NCI-H1417 (cell line): ENCODE data around the gene CELF4.
"Not testable (repeated sequence)": the region's sequence is repeated elsewhere in the genome, so short reads cannot be mapped to it uniquely, and the experiment has no call there.

ENCODE experiments used
- DNase-seq, 3 experiments: peaks; one replicate each; lab custom pipeline; 2025; lab: John Stamatoyannopoulos, UW

The CELF4 gene

DNA sequence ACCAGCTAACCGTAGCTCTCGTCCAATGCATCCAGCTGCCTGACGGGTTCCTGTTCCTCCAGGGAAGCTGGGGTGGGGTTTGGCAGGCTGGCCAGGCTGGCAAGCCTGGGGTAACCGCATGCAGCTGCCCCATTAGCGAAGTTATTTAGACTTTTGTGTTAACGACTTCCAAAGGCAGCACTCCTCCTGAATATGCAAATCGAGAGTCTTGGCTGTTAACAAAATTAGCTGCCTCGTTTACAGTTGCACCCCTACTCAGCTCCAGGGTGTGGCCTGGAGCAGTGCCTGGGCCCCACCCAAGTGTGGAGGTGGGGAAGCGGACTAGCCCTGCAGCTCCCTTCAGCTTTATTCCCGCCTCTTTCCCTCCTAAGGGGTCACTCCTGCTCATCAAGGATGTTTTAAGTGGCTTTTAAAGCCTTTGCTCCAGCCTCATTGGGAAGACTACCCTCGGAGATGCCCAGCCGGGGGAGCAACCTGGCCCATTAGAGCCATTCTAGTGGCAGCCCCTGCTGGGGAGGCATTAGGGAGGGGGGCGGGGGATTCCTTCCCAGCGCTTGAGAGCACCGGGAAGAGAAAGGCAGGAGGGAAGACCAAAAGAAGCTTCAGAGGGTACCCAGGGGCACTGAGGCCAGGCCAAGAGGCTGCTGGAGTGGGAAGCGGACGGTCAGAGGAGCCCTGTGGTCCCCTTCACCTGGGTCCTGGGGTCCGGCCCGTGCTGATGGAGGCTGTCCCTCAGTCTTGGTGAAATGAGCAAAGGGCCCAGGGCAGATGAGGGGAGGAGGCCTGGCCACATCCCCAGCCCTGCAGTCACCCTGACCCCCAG lies 204.1 kb downstream of the CELF4 start:
- DNase-seq: peak; percentile 68 to 90 (median 85)

DNA sequence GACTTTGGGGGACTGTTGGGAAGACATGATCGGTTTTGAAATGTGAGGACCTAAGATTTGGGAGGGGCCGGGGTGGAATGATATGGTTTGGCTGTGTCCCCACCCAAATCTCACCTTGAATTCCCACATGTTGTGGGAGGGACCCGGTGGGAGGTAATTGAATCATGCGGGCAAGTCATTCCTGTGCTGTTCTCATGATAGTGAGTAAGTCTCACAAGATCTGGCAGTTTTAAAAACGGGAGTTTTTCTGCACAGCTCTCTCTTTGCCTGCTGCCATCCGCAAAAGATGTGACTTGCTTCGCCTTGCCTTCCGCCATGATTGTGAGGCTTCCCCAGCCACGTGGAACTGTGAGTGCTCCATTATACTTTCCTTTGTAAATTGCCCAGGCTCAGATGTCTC lies 207.5 kb downstream of the CELF4 start:
- DNase-seq: not testable (repeated sequence)

DNA sequence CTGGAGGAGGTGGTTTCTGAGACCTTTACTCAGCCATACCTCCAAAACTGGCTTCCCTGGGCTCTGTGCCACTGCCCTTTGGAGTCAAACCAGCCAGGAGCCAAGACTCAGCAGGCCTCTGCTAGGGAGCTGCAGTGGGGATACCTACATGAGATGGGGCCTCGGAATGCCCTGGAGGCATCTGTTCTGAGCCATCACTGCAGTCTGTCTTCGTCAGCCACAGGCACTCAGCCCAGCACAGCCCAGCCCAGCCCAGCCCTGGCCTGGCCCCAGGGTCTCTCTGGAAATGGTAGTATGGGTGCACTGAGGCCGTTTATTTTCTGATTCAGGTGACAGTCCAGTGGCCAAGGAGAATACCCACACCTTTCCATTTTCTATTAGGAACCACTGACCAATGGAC lies 209.8 kb downstream of the CELF4 start:
- no peak for DNase-seq

DNA sequence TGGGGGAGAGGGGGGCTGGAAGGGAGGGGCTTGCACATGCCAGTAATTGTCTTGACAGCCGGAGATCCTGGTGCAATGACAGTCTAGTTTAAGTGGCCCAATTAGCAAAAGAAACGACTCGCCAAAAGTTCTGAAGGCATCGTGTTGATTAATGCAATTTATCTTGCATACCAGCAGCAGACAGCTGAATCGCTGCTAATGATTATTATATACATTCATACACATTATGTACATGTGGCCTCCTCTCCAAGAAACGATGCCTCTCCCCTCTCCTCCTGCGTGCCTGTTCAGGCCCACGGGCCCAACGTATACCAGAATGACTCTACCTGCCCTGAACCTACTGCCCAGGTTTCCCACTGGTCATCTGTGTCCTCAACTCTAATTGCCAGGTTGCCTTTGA lies 214.5 kb downstream of the CELF4 start:
- peak in 1 of 3 experiments; percentile 31 for DNase-seq

DNA sequence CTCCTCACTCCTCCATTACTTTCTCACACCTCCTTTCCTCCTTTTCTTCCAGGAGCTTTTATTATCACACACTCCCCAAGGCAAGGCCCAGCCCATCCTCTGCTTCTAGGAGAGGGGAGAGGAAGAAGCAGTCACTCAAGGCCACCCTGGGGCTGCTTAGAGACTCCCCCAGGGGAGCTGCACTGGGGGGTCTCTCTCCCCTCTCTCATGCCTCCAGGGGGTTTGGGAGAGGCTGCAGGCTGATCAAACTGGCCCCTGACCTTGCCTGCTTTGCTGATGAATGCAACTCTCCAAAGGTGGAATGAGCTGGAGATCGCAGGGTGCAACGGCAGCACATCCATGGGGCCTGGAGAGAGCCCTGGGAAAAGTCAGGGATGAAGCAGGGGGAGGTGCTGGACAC lies 216.9 kb downstream of the CELF4 start:
- DNase-seq: no peak

DNA sequence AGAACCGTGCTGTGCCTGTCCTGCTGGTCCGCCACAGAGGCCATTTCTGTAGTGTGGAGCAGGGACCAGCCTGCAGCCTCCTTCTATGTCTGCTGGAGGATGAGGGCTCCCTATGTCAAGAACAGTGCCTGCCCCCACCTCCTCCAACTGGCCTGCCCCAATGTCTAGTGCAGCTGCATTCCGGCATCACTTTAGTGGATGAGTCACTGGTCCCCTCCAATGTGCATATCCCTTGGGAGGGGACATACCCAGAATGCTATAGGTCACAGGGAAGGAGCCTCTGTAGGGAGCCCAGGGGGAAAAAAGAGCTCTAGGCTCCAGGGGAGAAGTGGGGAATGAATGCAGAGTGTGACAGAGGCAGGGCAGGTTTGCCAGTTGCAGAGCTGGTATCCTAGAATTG lies 219.6 kb downstream of the CELF4 start:
- peak in 1 of 3 experiments; percentile 73 for DNase-seq

DNA sequence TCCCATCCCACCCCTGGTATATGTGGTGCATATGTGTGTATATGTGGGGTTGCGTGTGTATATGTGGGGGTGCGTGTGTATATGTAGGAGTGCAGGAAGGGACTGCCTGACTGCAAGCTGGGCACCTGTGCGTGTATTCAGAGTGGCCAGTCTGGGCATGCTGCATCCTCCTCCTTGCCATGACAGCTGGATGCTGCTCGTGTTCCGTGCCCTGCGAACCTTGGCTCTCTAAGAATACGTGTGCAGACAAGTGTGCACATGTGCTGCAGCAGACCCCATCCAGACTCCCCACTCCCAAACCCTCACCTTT lies 222.1 kb downstream of the CELF4 start:
- DNase-seq: peak in 2 of 3 experiments; percentile 51 to 75

DNA sequence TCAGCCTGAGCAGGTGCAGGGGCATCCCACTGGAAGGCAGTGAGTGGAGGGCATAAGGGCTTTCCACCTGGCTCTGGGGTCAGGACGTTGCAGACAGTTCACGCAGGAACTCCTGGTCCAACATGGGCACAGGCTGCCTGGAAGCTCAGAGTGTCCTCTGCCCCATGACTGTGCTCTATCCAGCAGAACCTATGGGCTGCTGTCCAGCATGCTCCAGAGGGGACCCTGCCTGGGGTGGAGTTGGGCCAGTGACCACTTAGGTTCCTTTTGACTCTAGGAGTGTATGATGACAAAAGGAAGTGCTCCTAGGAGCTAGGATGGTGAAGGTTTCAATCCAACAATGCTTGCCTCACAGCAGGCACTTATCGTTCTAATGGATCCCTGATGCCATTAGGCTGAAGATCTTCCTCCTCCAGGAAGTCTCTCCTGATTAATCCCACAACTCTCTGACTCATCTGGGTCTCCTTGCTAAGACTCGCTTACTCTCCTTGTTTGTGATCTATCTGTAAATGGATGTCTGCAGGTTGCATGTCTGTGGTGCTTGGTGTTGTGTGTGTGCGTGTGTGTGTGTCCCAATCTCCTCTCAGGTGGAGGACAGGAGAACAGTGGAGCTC lies 224.0 kb downstream of the CELF4 start:
- DNase-seq: no peak

DNA sequence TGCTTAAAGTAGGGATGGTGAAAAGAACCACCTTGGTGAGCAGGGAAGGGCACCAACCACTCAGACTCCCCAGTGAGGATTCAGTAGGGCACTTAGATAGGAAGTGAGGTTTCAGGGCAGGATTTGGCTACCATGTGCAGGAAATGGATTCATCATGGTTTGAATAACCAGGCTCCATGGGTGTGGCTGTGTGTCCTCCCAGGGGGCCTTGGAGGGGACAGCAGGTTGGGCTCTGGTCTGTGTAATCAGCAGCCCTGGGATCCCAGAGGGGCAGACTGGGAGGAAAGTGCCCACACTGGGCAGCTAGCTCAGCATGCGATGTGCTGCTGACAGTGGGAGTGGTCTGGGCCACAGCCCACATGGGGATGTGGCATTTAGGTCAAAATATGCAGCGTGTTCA lies 224.6 kb downstream of the CELF4 start:
- peak in 1 of 3 experiments; percentile 13 for DNase-seq

DNA sequence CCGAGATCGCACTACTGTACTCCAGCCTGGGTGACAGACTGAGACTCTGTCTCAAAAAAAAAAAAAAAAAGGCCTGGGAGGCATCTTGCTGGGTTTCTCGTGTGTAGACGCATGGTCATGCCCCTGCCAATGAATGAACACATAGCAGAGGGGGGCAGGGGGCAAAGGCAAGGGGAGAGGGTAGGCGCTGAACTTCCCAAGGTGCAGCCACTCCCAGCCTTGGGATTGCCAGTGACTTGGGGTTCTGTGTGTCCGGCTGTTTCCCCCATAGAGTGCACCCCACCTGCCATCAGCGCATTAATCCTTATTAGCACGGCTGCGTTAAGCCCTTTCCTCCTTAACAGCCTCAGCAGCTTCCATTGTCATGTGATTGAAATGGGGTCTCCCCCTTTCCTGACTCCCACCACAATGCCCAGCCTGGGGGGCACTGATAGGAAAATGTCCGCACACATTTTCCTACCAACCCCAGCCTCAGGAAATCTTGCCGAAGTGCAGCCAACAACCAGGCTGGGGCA lies 225.8 kb downstream of the CELF4 start:
- no peak for DNase-seq

DNA sequence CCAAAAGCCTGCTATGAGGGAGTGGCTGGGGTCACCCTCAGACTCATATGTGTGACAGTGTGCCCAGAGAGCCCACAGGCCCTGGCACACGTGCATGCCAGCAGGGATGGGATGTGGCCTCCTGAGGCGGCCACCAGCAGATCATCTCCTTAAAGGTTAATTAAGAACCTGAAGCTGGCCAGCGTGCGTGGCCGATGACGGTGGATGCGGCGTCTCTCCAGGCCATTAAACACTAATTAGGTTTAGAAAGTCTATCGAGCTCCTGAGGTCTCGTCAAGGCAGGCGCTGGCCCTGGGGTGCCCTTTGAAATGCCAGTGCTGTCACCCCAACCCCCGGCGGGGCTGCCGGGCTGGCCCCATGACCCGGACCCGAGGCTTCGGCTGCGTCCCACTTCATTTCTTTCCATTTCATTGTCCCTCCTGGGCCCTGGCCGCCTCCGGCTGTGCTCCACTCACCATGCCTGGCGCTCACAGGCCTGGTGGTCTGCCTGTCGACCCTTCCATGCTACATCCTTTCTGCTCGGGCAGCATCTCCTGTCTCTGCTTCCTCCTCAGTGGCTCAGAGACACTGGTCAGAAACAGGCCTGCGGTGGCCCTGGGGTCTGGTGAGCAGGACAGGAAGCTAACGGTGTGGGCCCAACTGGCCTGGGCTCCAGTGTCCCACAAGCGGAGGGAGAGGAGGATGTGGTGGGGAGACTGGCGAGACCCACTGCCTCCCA lies 228.9 kb downstream of the CELF4 start:
- no peak for DNase-seq

DNA sequence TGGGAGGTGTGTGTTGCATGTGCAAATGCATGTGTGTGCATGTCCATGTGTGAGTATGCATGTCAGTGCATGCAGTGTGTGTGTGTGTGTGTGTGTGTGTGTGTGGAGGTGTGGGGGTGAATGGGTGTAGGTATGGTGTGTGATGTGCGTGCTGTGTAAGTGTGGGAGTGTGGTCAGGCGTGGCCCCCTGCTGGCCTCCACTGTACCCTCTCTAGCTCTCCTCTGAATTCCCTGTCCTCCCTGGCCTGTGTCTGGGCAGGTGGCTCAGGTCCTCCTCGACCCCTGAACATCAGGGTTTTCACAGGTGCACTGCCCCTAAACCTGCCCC lies 230.2 kb downstream of the CELF4 start:
- DNase-seq: peak in 2 of 3 experiments; percentile 43 to 46

DNA sequence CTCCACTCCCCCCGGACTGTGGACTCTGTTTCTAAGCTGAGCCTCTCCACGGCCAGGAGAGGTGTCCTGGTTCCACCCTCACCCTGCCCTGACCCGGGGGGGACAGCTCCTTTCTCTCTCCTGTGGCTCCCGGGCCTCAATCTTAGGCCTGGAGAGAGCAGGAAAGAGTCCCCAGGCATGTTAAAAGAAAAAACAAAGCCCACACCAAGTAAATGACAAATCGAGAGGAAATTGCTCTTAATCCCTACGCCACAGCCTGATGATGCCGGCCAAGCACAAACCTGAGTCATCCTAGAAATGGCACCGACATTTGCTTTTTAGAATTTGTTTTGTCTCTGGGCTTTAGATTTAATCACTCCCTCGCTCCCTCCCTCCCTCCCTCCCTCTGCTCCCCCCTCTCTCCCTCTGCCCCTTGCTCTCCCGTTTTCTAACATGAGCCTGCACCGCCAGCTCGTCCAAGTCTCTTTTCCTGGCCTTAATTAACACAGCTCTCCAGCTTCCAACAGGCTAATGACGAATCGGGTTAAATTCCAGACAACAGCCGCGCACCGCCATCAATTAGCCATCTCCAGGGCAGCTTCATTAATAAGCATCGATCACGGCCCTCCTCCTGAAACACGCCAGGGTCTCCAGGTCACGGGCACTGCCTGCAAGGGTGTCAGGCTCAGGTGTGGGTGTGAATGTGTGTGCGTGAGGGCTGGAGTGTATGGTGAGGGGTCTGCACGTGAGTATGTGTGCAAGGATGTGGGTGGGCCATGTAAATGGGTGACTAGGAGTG lies 230.8 kb downstream of the CELF4 start:
- DNase-seq: peak in 2 of 3 experiments; percentile 43 to 57

DNA sequence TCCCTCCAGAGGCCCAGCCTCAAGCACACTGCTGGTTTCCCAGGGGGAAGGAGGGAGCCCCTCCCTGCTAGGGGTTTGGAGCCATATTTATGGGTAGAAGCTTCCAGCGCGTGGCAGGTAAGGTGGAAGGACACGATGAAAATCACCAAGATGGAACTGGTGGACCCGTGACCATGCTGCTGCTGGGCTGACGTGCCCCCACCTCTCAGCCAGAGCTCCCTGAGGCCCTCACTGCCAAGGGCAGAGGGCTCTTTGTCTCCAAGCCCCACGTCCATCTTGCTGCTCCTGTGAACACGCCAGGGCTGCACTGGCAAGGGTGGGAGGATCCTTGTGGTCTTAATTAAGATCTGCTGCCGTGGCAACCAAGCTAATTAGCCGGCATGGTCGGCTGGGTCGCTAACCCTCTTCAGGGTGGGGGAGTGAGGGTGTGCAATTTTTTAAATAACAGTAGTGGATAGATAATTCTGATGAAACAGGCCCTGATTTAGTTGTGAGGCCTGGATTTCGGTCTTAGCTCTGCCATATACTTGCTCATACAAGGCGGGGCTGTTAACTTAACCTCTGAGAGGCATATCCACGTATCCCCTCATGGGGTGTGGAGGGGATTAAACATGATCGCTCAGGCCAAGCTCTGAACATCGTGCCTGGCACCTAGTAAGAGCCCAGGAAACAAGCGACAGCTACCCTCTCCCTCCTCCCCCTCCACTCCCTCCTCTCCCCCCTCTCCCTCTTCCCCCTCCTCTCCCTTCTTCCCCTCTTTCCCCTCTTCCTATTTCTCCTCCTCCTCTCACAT lies 232.8 kb downstream of the CELF4 start:
- peak in 2 of 3 experiments; percentile 51 to 73 for DNase-seq

DNA sequence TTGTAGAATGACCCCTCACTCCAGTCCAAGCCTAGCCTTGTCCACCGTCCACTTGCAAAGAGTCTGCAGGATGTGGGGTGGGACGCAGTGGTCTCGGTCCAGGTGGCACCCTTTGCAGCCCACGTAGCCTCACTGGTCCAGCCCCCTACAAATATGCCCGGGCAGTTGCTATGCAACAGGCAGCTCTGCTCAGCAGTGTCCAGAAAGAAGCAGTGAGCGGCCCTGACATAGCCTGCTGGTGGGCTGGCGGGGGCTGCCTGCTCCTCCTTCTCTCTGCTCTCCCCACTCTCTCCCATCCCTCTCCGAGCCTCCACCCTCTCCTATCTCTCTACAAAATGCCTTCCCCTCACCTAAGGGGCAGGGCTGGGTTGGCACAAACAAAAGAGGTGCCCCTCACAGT lies 233.4 kb downstream of the CELF4 start:
- peak in 1 of 3 experiments; percentile 42 for DNase-seq

DNA sequence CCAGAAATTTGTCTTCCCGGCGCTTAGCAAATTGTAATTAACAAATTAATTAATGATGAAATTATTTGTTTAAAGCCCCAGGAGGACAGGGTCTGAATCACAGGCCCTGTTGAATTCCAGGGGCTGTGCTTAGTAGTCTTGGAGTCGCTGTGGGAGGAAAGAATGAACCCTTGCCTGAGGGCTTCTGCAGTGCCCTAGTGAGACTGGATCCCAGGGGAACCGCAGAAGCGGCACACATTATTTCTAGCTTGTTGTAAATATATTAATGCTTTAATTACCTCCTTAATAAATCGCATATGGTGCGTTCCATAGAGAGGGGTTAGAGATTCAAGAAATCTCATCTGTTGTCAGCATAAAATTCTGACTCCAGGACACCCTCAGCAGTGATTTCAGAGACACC lies 235.4 kb downstream of the CELF4 start:
- peak in 1 of 3 experiments; percentile 64 for DNase-seq

DNA sequence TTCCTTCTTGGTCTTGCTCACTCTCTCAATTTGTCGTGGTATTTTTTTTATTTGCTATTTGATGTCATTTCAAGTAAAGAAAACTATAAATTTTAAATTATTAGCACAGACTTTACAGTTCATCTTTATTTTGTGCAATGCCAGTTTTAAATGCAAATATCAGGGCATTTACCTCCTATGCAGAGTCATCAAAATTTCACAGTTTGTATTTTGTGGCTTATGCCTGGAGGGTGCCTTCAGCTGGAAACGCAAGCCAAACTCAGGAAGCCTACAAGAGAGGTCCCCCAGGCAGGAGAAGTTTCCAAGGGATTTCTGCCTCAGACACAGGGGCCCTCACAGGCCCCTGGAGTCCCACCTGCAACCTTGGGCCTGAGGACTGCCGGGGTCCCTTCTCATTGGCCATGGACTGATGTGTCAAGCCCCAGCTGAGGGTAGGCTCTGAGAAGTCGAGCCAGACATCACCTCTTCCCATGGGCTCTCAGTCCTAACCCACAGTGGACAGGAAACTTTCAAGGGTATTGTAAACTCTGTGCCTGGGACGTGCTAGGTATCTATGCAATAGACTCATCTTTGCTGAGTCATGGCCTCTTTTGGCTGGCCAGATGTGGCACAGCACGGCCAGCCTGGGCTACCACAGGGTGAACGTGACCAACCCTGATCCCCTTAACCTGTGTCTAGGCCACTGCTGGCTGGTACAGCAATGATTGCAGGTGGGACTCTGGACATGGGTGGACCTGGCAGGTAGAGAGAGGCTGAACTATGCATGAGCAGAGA lies 236.5 kb downstream of the CELF4 start:
- no peak for DNase-seq

DNA sequence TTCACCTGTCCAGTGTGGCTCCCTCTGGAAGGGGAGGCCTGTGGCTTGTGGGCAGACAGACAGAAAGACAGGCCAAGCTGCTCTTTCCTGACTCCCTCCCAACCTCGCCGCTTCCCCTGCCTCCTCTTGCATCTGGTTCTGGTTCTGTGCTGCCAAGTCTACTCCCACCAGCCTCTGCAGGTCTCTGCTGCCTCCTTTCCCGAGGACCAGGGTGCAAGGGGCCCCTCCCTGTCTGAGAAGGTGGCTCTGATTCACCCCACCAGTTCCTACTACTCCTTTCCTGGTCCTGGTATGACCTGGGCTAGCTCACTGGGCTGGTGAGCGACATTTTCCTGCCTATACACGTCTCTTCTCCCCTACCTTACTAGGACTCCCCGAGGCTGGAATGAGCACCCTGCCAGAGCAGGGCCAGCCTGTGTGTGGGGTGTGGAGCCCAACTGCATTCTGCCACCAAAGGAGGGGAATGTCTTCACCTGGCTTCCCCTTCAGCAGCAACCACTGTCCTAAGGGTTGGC lies 238.5 kb downstream of the CELF4 start:
- DNase-seq: no peak

DNA sequence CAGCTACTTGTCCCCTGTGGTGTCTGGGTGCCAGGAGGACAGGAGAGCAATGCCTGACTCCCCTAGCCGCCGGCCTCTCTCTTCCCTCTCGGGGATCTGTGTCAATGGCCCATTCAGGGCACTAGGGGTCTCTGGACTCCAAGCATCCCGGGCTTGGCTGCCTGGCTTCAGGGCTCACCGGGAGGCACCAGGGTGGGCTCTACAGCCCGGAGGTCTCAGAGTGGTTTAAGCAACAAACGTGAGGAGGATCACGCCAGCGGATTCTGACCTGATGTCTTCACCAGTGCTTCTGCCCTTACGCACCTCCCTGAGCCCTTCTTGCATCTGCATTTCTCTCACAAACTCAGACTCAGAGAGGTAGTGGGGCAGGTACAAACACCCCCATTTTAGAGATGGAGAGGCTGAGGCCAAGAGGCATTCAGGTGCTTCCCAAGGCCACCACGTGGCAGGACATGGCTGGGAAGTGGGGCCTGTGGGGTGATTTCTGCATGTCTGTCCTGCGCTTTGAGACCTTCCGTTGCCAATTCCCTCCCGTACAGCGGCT lies 243.0 kb downstream of the CELF4 start:
- peak in 2 of 3 experiments; percentile 47 to 64 for DNase-seq
